GM18868 (cell line): Measurements from ENCODE around the gene TRIM16.
"Not testable (repeated sequence)": the region's sequence is repeated elsewhere in the genome, so short reads cannot be mapped to it uniquely, and the experiment has no call there.

Experiments
- ATAC-seq: cut with Tn5 transposase; IDR thresholded peaks from one replicate; pipeline ENCODE4 v1.9.1; 2021; ENCODE audit warnings: mild to moderate bottlenecking, moderate library complexity; ENCODE audit not compliant: unreplicated experiment

The TRIM16 gene

DNA sequence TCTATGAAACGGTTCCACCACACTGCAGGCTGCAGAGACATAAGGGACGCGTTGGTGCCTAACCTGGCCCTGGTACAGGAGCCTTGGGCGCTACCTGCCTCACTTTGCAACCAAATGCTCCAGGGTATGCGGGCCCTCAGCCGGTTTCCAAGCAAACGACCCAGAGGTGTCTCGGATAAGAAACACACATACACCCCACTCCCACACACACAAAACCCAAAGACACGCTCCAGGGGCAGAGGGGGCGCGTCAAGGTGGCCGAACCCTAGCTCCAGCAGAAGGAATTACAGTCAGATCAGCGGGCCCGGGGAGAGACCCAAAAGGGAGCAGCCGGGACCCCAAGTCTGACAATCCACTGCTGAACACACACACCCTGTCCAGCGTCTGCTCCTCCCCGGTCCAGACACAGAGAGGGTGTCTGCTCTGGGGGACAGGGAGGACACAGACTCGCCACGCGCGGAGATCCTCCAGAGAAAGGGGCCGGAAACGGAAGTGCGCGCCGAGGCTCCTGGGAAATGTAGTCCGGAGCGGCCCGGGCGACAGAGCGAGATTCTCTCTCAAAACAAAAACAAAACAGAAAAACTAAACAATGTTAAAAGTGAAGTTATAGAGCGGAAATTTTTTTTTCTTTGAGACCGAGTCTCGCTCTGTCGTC, at the start of gene TRIM16:
TSS of gene TRIM16 (minus strand) at position 488 of the 655 bp plus-strand sequence. CDS start 32,702 bp downstream, outside the sequence.
- ATAC-seq, result peak; percentile 90

DNA sequence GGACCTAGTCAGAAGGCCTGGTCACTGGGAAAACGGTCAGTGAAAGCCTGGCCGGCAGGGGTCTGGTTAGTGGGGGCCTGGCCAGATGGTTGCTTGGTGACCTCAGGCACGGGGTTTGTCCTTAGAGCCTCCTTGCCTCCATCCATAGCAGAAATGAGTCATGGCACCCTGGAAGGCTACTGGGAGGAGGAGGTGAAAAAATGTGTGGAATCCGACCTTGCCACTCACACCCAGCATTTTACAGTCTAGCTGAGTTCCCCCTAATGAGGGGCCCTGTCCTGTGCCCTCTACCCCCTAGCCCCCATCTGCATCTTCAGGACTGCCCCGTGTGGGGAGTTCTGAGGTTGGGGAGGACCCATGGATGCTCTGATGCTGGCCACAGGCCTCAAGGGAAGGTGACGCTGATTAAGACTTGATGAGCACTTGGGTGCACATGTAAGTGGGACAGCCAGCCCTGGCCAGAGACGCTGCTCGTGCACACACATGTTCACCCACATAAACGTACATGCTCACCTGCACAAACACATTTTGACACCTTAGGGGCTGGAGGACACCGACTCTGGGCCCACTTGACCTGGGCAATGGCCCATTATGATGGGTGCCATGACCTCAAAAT, 49.2 kb upstream of the TRIM16 start:
- not testable (repeated sequence) for ATAC-seq

DNA sequence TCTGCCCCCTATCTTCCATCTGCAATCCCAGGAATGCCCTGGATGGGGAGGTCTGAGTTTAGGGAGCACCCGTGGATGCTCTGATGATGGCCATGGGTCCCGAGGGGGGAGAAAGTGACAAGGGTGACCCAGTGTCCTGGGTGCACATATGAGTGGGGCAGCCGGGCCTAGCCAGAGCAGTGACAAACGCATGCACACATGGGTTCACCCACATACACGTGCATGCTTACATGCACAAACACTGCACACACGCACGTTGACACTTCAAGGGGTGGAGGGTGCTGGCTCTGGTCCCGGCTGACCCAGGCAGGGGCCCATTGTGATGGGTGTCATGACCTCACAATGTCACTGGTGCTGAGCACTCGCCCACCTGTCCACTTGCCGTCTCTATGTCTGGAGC, 47.8 kb upstream of the TRIM16 start, which contains the start of gene TBC1D26:
TSS of gene TBC1D26 (plus strand) at position 384 of the 400 bp plus-strand sequence. CDS start 3,066 bp downstream, outside the sequence.
- ATAC-seq, result not testable (repeated sequence)

DNA sequence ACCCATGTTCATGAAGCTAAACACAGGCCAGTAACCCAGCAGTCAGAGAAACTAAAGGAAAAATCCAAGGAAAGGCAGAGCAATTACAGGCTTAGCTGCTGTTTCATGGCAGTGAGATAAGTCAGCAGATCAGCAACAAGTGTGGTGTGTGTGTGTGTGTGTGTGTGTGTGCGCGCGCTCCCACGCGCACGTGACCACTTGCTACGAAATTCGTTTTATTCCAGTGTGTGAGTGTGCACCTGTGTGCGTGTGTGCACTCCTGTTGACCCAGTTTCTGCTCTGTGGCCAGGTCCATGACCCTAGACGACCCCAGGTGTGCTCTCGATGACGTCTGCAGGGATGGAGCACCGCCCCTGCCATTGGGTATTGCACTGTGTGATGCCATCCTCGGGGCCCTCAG, 46.4 kb upstream of the TRIM16 start:
- not testable (repeated sequence) for ATAC-seq

DNA sequence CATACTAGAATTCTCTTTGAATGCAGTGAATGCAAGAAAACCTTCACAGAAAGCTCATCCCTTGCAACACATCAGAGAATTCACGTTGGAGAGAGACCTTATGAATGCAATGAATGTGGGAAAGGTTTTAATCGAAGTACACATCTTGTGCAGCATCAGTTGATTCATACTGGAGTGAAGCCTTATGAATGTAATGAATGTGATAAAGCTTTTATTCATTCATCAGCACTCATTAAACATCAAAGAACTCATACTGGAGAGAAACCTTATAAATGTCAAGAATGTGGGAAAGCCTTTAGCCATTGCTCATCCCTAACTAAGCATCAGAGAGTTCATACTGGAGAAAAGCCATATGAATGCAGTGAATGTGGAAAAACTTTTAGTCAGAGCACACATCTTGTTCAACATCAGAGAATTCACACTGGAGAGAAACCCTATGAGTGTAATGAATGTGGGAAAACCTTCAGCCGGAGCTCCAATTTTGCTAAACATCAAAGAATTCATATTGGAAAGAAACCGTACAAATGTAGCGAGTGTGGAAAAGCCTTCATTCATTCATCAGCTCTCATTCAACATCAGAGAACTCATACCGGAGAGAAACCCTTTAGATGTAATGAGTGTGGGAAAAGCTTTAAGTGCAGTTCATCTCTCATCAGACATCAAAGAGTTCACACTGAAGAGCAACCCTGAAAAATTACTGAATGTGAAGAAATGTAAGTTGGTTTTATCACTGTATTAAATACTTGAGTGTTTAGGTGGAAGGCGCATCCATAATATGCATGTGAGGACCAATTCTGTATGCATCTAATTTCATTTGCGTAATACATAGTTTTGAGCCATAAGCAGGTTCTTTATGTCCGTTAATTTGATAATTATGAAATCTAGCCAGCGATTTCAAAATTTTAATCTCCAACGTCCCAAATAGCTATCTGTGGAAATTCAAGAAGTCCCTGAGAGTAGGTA, 32.8 kb upstream of the TRIM16 start:
- not testable (repeated sequence) for ATAC-seq

DNA sequence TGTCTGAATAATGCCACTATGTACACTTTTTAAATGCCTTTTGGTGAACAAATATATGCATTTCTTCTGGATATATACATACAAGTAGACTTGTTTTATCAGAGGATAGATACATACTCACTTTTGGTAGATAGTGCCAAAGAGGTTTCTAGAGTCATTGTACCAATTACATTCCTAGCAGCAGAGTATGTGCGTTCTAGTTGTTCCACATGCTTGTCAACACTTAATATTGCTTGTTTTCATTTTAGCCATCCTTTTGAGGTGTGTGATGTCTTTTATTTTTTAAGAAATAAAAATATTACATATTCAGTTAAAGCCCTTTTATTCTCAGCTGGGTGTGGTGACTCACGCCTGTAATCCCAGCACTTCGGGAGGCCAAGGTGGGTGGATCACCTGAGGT, 24.8 kb upstream of the TRIM16 start:
- not testable (repeated sequence) for ATAC-seq

GRCh38 chr17:15704813-15705212, 20.7 kb upstream of the TRIM16 start:
- ATAC-seq, result not testable (repeated sequence)

- ATAC-seq, result not testable (repeated sequence)
Measured at GRCh38 chr17:15704239-15704638, 20.1 kb upstream of the TRIM16 start.

DNA sequence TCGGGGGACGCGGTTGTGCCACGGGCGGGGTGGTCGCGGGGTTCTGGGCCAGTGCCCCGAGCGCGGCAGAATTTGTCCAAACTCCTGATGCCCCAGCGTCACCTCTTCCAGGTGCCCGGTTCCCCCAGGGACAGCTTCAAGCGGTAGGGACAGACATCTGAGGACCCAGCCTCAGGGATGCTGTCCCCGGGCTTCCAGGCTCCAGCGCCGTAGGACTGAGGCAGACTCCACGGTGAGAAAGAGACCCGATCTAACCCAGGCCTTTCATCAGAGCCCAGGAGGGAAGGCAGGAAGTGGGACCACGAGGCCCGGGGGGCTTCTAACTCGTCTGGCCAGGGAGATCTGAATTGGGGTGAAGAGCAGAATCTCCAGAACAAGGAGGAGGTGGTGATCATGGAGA, 15.8 kb upstream of the TRIM16 start:
- ATAC-seq, result peak; percentile 1

GRCh38 chr17:15699413-15699924, 15.4 kb upstream of the TRIM16 start, which contains the start of gene ZNF286A:
Gene ZNF286A (plus strand): TSS chr17:15699752. CDS start chr17:15700330, 578 bp downstream.
- ATAC-seq, result peak; percentile 96

GRCh38 chr17:15698967-15699366, 14.9 kb upstream of the TRIM16 start:
- peak; percentile 4 for ATAC-seq

DNA sequence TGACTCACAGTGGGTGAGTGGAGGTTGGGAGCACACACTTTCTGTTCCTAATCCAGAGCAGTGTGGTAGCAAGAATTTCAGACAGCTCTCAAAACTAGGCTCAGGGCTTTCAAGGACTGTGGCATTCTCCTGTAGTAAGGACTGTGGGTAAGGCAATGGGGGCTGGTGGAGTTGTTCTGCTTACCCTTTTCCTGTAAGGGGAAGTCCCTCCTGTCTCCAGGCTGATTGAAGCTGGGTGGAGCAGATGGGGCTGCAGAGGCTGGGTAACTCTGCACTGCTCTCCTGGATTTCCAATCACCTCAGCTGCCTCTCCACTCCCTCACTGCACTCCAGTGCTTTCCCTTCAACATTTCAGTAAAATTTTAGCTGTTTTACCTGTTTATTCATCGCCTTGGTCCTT, 3.4 kb upstream of the TRIM16 start:
- not testable (repeated sequence) for ATAC-seq

DNA sequence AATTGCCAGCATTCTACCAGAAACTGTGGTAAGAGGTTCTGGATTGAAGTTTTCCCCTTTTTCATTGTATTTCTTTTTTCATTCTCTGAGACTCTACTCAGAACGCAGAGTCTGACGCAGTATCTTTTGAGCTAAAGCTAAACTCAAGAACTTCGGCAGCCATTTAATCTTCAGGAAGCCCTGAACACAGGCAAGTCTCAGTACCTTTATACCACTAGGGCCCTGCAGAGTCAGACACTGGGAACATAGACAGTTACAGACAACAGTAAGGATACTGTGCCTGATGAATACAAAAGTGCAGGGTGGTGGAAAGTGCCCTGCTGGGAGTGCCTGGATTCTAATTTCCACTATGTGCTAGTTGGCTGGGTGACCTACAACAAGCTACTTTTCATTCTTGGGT, 976 bp downstream of the TRIM16 start:
- ATAC-seq, result not testable (repeated sequence)

DNA sequence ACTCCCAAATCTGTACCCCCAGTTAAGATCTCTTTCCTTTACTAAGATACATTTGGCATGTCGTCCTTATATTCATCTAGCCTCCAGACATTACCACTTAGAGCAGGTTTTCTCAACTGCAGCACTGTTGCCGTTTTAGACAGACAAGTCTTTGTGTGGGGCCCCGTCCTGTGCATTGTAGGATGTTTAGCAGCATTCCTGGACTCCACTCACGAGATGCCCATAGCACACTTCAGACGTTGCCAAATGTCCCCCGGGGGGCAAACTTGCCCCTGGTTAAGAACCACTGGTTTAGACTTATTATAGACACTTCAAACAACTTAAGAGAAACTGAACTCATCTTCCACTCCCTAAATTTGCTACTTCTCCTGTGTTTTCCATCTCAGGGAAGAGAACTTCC, 8.1 kb downstream of the TRIM16 start:
- not testable (repeated sequence) for ATAC-seq

DNA sequence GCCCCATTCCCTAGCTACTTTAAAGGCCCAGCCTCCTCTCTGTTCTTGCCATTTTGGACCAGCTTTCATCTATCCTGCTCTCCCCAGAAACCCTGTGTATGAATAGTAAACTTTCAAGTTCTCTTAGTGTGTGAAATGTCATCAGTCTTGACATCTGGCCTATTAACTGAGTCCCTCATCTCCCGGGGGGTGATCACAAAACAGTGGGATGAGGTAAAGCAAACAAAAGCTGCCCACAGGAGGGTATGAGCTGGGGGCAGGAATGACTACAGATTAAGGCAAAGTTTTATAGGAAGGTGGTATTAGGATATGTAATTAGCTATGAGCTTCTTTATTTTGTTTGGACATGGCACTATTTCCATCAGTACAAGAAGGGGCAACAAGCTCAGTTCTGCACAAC, 9.5 kb downstream of the TRIM16 start:
- ATAC-seq, result not testable (repeated sequence)

GRCh38 chr17:15669526-15669925, 14.6 kb downstream of the TRIM16 start:
- ATAC-seq, result not testable (repeated sequence)

DNA sequence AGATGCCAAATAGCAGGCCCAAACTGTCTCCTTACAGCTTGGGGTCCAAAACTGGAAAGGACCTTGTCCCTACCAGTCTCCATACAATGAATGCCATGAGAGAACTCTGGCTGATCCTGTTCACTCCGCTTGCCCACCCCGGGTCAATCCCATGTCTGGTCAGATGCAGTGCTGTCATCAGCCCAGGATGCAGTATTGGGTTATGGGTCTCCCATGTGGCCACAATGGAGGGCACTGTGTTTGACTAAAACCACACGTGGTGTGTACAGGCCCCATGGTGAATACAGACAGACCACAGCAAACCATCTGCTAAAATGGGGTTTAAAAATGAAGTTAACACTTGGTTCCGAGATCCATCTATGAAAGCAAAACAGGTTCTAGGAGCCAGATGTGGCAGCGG, 20.4 kb downstream of the TRIM16 start:
- no peak for ATAC-seq

DNA sequence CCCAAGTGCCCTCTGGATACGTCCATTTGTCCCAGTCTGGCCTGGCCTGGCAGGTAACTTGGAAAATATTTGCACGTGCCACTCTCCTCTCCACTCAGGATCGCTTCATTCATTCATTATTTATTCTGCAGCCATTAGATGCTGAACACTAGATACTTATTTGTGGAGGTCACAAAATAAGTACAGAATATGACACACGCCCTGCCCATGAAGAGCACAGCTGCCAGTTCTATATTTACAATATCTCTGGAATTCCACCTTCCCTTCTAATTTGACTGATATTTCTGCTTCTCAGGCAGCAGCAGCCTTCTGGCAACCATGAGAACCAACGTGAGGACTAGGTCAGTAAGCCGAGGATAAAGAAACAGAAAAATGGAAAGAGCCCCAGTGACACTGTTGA, 20.9 kb downstream of the TRIM16 start:
- ATAC-seq, result no peak

- ATAC-seq, result no peak
Measured at GRCh38 chr17:15662681-15663080, 21.4 kb downstream of the TRIM16 start.

DNA sequence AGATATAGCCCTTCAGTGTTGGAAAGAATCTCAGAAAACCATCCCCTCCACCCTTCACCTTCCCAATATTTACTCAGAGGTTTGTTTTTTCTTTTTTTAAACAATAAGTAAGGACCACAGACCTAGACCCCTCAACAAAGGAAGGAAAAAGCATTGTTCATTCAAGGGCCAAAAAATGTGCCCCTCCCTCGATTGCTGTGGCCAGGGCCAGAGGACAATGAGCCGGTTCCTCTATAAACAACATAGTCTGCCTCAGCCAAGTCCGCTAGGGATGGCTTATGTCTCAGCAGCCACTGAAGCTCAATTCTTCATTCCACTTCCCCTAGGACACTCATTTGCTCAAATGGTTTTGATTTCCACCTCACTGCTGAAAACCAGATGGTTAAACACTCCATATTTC, 24.0 kb downstream of the TRIM16 start:
- ATAC-seq, result no peak

GRCh38 chr17:15659663-15660062, 24.4 kb downstream of the TRIM16 start:
- no peak for ATAC-seq
